Esophagus squamous epithelium (tissue), 5 donors: ENCODE results near the gene RAPGEFL1. TPM values are rescaled to one million over a fixed set of nuclear protein-coding genes. Genes with fewer than 3 reads are reported as not detected.

ENCODE experiments used
- DNase-seq: peaks from one replicate; lab custom pipeline; 2025; lab: John Stamatoyannopoulos, UW
- H3K27ac ChIP-seq, 4 donors: fragments of 200-600 bp; sonication (generic); one replicate each; pipeline ENCODE4 v1.5.1; 2016 to 2019; ENCODE audit warnings: mild to moderate bottlenecking in 1 of 4
- H3K27me3 ChIP-seq, 4 donors: fragments of 200-600 bp; sonication (generic); 1 replicate in 3 of 4; 2 replicates in 1 of 4; pipeline versions ENCODE4 v1.5.1 to v1.6.0; 2017 to 2021; ENCODE audit warnings: antibody characterized with exemption in 1 of 4
- H3K36me3 ChIP-seq, 3 donors: fragments of 200-600 bp; sonication (generic); one replicate each; pipeline ENCODE4 v1.5.1; 2016 to 2019
- H3K4me1 ChIP-seq, 3 donors: fragments of 200-600 bp; sonication (generic); one replicate each; pipeline ENCODE4 v1.5.1; 2017 to 2019
- H3K4me3 ChIP-seq, 4 donors: fragments of 200-600 bp; sonication (generic); 1 replicate in 3 of 4; 2 replicates in 1 of 4; pipeline ENCODE4 v1.5.1; 2016 to 2019; ENCODE audit warnings: mild to moderate bottlenecking in 2 of 4, moderate library complexity in 1 of 4
- H3K9me3 ChIP-seq, 3 donors: fragments of 200-600 bp; sonication (generic); one replicate each; pipeline ENCODE4 v1.5.1; 2016 to 2019
- POLR2A ChIP-seq, 4 donors: fragments of 450-650 bp; IDR thresholded peaks; one replicate each; pipeline ENCODE4 v1.6.1; 2017; ENCODE audit warnings: antibody characterized with exemption in 4 of 4, mild to moderate bottlenecking in 4 of 4, moderate library complexity in 3 of 4
- WGBS, 2 donors: methylation state at CpG; one replicate each; pipeline ENCODE4 v1.1.5; 2018; 5-methylcytosine and 5-hydroxymethylcytosine counted together
- intact Hi-C: fragments of 100-400 bp; cut with DNase I; formaldehyde crosslinking; loops from one replicate; pipeline ENCODE4 v1.15.0; 2022
- total RNA-seq, 4 donors: library from RNA; depleted of rRNA; stranded (reverse); fragments of >200 nt; gene quantifications; one replicate each; pipeline ENCODE4 v1.1.0, GENCODE V29; 2016
- TF ChIP-seq, protein P1 (sequence below), 6 experiments: fragments of 450-650 bp in 4 of 6; fragments of 200-600 bp in 2 of 6; sonication (generic) in 2 of 6; IDR thresholded peaks; one replicate each; pipeline ENCODE4 v1.5.1; 2016 to 2019; ENCODE audit warnings: antibody characterized with exemption in 6 of 6, mild to moderate bottlenecking in 4 of 6, moderate library complexity in 4 of 6
- donor health status: DM: yes; HTN: yes; CAD: no.

The RAPGEFL1 gene
- total RNA-seq, 4 donors from 2014 or later: 70.1 to 182 (median 144) TPM

DNA sequence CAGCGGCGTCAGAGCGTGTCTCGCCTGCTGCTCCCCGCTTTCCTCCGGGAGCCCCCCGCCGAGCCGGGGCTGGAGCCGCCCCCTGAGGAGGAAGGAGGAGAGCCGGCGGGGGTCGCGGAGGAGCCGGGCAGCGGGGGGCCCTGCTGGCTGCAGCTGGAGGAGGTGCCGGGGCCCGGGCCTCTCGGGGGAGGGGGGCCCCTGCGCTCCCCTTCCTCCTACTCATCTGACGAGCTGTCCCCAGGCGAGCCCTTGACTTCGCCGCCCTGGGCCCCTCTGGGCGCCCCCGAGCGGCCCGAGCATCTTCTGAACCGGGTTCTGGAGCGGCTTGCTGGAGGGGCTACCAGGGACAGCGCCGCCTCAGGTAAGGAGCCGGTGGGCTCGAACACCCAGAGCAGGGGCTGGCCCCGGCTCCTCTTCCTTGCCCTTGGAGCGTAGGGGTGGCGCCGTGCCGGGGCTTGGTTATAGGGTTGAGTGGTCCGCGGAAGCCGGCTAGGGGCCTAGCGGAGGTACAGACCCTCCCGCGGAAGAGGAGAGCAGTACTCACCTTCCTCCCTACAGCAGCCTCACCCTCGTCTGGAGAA, 841 bp downstream of the RAPGEFL1 start:
- intact Hi-C loops: no loop called here
- H3K27ac ChIP-seq: peak overlapping the region; percentile 92 to 98 (median 96)
- peak overlapping the region; percentile 65 to 84 (median 76) for H3K4me3 ChIP-seq
- WGBS, 2 donors: 0% methylated on average over 1 of the region's 46 CpGs
- peaks cover 15 to 78% (median 18%) of the 10 kb centered on the region in 3 donors for H3K4me1 ChIP-seq
- no peaks in the 10 kb centered on the region for H3K27me3 ChIP-seq
- no peak for TF ChIP-seq POLR2A (IDR thresholded peaks at IDR 0.05)
- TF ChIP-seq, protein P1, sequence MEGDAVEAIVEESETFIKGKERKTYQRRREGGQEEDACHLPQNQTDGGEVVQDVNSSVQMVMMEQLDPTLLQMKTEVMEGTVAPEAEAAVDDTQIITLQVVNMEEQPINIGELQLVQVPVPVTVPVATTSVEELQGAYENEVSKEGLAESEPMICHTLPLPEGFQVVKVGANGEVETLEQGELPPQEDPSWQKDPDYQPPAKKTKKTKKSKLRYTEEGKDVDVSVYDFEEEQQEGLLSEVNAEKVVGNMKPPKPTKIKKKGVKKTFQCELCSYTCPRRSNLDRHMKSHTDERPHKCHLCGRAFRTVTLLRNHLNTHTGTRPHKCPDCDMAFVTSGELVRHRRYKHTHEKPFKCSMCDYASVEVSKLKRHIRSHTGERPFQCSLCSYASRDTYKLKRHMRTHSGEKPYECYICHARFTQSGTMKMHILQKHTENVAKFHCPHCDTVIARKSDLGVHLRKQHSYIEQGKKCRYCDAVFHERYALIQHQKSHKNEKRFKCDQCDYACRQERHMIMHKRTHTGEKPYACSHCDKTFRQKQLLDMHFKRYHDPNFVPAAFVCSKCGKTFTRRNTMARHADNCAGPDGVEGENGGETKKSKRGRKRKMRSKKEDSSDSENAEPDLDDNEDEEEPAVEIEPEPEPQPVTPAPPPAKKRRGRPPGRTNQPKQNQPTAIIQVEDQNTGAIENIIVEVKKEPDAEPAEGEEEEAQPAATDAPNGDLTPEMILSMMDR (IDR thresholded peaks at IDR 0.05): no peak
- H3K9me3 ChIP-seq: no peaks in the 10 kb centered on the region
- peaks cover 0 to 39% (median 7%) of the 10 kb centered on the region in 3 donors for H3K36me3 ChIP-seq
- no peak for DNase-seq

DNA sequence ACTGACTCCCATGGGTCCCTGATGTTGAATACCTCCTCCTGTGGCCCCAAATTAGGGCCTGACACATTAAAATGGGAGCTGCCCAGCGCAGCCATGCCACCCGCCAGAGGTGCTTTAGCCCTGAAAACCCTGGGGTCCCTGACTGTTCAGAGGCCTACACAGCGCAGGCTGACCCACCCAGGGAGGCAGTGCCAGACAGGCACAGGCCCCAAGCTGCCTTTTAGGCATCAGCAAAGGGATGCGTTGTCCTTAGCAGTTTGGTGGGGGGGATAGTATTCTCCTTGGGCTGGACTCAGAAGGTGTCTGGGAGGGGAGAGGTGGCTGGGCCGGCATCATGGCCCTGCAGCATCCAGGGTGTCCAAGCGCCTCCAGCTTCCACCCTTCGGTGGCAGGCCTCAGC, 1.4 kb downstream of the RAPGEFL1 start:
- peaks cover 15 to 80% (median 18%) of the 10 kb centered on the region in 3 donors for H3K4me1 ChIP-seq
- no peaks in the 10 kb centered on the region for H3K27me3 ChIP-seq
- H3K36me3 ChIP-seq: peaks cover 0 to 35% (median 1%) of the 10 kb centered on the region in 3 donors
- H3K4me3 ChIP-seq: peak overlapping the region; percentile 65 to 84 (median 76)
- H3K27ac ChIP-seq: peak overlapping the region; percentile 92 to 98 (median 96)
- WGBS, 2 donors: 49% methylated on average over 4 of the region's 7 CpGs; no CpG with 5 or more reads in 1 of the 2 donors
- intact Hi-C loops: no loop called here
- no peaks in the 10 kb centered on the region for H3K9me3 ChIP-seq
- TF ChIP-seq, protein P1 (IDR thresholded peaks at IDR 0.05): no peak
- no peak for TF ChIP-seq POLR2A (IDR thresholded peaks at IDR 0.05)
- no peak for DNase-seq

DNA sequence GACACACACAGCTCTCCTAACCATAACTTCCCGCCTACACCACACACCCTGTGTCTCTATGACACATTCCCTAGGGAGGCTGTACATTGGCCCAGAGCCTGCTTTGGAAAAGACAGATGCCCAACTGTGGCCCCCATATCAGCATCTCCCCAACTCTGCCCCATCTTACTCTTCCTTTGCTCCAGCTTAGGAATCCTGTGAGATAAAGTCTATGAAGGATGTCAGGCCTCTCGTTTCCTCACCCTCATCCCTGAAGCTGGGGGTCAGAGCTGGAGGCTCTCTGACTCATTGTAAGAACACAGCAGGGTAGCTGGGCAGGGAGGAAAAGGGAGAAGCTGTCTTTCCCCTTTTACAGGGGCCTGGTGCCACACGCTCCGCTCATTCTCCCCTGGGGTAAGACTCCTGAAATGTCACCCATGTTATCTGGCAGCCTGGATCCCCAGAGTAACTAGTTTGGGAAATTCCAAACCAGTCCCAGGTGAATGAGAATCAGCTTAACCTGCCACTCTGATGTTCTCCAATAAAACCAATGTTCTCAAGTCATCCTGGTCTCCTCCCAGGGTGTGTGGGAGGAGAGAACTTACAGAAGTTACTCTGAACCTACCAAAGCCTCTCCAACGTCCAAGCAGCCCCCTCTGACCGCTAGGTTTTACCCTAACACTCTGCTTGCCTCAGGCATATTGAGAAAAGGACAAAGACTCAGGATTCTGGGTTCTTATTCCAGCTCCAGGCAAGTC, 2.8 kb downstream of the RAPGEFL1 start:
- TF ChIP-seq, protein P1 (IDR thresholded peaks at IDR 0.05): no peak
- peak in 1 of 4 donors; percentile 31 for TF ChIP-seq POLR2A (IDR thresholded peaks at IDR 0.05)
- intact Hi-C loops: no loop called here
- H3K4me3 ChIP-seq: peak overlapping the region; percentile 65 to 84 (median 76)
- H3K36me3 ChIP-seq: peaks cover 0 to 34% (median 0%) of the 10 kb centered on the region in 3 donors
- H3K9me3 ChIP-seq: no peaks in the 10 kb centered on the region
- peak overlapping the region; percentile 92 to 98 (median 96) for H3K27ac ChIP-seq
- no peak for DNase-seq
- H3K4me1 ChIP-seq: peaks cover 18 to 89% (median 20%) of the 10 kb centered on the region in 3 donors
- 30 to 40% methylated on average over 4 to 5 of the region's 6 CpGs for WGBS, 2 donors
- H3K27me3 ChIP-seq: no peaks in the 10 kb centered on the region

DNA sequence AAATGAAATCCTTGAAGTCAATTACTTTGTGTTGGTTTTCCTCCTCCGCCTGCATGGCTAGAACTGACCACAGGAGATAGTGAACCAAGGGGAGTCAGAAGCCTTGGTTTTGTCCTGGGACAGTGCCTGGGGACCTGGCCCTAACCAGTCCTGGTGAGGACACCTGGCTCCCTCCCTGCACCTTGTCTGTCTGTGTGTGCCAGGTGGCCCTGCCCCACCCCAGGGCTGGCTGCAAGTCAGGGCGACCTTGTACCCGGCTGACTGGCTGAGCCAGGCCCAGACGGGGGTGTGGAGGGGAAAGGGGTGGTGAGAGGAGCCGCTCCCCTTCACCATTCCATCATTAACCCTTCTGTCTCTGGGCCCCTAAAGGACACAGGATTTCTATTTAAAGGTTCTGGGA, 3.4 kb downstream of the RAPGEFL1 start:
- WGBS, 2 donors: 44 to 51% methylated on average over 2 to 4 of the region's 5 CpGs
- intact Hi-C loops: no loop called here
- no peak for DNase-seq
- peaks cover 0 to 39% (median 0%) of the 10 kb centered on the region in 3 donors for H3K36me3 ChIP-seq
- no peaks in the 10 kb centered on the region for H3K9me3 ChIP-seq
- H3K27ac ChIP-seq: peak overlapping the region; percentile 92 to 98 (median 96)
- H3K4me3 ChIP-seq: peak overlapping the region; percentile 65 to 84 (median 76)
- H3K27me3 ChIP-seq: no peaks in the 10 kb centered on the region
- TF ChIP-seq POLR2A (IDR thresholded peaks at IDR 0.05): peak in 3 of 4 donors; percentile 35 to 77 (median 61)
- TF ChIP-seq, protein P1 (IDR thresholded peaks at IDR 0.05): no peak
- peaks cover 18 to 87% (median 20%) of the 10 kb centered on the region in 3 donors for H3K4me1 ChIP-seq

DNA sequence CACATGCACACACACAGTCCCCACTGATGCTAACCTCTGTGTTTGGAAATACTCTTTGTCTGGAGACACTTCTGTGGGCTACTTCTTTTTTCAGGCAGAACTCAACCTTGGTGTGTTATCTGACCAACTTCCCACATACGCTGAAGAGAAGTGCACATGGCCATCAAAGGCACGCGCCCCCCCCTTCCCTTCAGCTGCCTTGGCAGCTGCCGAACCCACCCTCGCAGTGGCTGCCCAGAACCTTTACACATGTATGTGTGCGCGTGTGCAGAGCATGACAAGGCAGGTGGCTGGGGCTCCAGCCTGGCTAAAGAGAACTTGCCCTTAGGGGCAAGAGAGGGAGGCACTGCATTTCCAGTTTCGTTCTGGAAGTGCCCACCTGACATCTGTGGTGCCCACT, 3.9 kb downstream of the RAPGEFL1 start:
- Histone ChIP-seq H3K27ac (peak overlapping the region; percentile 92 to 98 (median 96)), H3K4me3 (peak overlapping the region in 3 of 4 donors; percentile 13 to 84 (median 65)), H3K36me3 (peaks cover 0 to 39% (median 0%) of the 10 kb centered on the region in 3 donors), H3K9me3 (no peaks in the 10 kb centered on the region), H3K4me1 (peaks cover 14 to 85% (median 20%) of the 10 kb centered on the region in 3 donors), H3K27me3 (no peaks in the 10 kb centered on the region)
- DNase-seq: no peak
- 31 to 81% methylated on average over 4 to 5 of the region's 8 CpGs for WGBS, 2 donors
- TF ChIP-seq, protein P1 (IDR thresholded peaks at IDR 0.05): no peak
- TF ChIP-seq POLR2A (IDR thresholded peaks at IDR 0.05): no peak
- intact Hi-C loops: no loop called here
